ENCODE data around the gene LCAT.

The LCAT gene

DNA sequence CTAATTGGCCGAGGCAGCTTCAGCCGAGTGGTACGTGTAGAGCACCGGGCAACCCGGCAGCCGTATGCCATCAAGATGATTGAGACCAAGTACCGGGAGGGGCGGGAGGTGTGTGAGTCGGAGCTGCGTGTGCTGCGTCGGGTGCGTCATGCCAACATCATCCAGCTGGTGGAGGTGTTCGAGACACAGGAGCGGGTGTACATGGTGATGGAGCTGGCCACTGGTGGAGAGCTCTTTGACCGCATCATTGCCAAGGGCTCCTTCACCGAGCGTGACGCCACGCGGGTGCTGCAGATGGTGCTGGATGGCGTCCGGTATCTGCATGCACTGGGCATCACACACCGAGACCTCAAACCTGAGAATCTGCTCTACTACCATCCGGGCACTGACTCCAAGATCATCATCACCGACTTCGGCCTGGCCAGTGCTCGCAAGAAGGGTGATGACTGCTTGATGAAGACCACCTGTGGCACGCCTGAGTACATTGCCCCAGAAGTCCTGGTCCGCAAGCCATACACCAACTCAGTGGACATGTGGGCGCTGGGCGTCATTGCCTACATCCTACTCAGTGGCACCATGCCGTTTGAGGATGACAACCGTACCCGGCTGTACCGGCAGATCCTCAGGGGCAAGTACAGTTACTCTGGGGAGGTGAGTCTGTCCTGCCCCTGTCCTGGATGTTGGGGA, 34.7 kb downstream of the LCAT start:
- DNase-seq, result no peak

DNA sequence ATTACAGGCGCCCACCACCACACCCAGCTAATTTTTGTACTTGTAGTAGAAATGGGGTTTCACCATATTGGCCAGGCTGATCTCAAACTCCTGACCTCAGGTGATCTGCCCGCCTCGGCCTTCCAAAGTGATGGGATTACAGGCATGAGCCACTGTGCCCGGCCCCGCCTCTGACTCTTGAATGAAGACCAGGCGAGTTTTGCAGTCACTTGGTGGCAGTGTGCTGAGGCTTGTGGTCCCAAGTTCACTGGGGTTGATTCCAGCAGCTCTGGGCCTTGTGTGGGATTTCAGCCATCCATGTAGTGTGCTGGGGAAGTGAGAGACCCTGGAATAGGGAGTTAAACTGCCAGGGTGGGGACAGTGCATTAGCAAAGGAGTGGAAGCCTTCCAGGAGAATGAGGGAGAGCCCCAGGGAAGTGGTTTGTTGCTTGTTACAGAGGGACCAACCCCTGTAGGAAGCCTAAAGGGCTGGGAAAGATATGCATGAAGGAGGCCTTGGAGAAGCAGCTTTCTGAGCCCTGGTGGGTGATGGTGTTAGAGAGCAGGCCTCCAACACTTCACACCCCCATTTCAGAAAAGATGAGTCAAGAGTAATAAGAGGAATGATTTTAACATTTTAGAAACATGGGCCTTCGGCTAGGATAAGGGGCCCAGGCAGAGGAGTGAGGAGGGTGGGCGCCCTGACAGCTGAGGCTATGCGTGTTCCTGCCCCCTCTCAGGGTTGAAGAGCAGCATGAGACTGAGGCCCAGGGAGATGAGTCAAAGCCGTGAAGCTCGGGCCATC, 36.3 kb downstream of the LCAT start:
- DNase-seq, result no peak

DNA sequence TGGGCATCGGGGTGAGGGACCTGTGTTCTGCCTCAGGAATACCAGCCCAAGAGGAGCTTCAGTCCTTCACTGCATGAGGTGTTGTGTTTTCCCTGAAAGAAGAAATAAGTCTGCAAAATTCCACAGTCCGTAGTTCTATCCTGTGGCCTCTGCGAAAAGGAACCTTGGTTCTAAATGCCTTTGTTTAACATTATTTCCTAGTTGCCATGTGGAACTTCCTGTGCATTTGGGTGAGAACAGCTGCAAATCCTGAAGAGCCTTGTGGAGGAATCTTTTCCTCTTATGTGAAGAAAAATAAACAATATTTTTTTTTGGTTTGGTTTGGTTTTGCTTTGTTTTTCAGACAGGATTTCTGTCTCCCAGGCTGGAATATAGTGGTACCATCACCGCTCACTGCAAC, 41.1 kb downstream of the LCAT start:
- DNase-seq, result no peak

DNA sequence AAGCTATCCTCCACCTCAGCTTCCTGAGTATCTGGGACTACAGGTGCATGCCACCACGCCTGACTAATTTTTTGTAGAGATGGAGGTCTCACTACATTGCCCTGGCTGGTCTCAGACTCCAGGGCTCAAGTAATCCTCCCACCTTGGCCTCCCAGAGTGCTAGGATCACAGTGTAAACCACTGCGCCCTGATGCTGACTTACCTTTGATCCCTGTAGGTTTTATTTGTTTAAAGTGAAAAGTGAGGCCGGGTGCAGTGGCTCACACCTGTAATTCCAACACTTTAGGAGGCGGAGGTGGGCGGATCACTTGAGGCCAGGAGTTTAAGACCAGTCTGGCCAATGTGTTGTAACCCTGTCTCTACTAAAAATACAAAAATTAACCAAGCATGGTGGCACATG, 42.2 kb downstream of the LCAT start:
- DNase-seq, result no peak

DNA sequence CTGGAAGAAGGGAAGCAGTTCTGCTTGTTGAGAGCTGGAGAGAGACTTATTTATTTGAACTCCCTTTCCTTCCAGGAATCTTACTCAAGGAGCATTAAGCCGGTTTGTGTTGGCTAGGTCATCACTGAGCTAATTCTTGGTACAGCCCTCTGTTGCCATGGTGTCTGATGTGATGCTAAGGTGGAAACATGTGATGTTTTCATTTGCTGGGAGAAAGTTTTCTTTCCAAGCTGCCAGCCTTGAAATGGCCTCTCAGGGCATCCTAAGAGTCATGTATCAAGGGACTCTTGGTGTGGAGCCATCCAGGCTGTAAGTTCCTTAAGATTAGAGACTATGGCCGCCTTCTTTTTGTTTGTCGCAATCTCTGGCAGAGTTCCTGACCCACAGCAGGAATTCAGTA, 46.7 kb downstream of the LCAT start:
- no peak for DNase-seq

DNA sequence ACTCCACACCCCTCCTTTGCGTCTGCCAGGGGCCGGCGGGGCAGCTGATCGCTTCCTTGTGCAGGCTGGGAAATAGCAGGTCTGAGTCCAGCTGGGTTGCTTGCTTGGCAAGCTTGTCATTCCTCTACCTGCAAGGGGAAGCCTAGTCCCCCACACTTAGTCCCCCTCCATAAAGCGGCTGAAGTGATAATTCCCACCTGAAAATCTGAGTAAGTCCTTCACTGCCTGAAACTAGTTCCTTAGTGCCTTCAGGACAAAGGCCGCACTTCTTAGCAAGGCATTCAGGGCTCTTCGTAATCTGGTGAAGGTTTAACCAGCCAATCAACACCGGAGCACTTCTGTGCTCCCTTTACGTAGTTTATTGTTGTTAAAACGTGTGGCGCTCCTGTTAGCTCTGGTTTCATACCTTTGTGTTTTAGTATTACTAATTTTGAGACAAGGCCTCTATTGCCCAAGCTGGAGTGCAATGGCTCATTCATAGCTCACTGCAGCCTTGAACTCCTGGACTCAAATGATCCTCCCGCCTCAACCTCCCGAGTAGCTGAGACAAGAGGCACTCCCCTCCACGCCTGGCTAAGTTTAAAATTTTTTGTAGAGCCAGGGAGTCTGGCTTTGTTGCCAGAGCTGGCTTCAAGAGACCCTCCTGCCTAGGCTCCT, 50.0 kb downstream of the LCAT start:
- no peak for DNase-seq

DNA sequence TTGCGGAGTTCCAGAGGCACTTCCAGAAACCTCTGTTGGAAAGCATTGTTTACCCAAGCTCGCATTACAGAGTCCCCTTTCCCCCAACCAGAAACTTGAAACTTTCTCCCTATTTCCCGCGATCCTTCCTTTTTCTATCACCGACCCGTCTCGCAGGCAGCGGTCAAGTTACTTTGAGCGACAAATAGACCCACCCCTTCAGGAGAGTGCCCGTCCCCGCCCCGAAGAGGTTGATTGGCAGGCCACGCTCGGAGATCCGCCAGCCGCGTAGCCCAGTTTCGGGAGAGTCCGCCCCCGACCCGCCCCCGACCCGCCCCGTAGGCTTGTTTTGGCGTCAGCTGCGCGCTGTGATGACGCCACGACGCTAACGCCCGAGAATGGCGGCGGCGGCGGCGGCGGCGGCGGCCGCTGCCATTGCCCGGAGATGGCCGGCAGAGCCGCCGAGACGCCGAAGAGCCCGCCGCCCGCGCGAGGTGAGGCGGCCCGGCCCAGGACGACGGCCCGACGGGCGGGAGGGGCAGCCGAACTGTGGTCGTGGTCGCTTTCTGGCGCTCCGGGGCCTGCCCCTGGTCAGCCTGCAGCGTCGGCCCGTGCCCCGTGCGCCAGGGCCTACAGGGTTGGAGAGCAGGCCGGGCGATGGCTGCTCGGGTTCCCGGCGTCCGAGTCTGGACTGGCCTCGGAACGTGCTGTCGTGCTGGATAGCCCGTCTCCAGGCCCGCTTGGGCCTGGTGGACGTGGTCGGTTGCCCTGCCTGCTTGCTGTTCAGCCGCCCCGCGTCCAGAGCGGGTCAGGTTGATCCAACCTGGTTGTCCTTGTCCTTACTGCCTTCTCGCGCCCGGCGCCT, 50.8 kb downstream of the LCAT start, which contains the start of gene PSKH1:
PSKH1 (plus strand) TSS at position 356 of the 844 bp plus-strand sequence. CDS start 15,496 bp downstream, outside the sequence.
- peak; percentile 97 to 98 for DNase-seq

DNA sequence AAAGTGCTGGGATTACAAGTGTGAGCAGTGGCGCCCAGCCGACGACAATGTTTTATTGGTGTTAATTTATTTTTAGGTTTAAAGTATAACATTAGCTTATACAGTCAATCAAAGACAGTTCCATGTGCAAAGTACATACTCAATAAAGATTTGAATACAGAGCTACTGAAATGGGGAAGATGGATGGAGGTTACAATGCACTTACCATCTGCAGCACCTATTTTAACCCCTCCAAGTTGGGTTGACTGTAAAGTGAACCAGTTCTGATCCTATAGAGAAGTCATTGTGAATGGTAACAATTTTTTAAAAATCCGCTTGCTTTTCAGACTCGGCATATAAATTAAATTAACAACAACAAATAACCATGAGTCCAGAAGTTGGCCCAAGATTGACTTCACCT, 51.5 kb downstream of the LCAT start:
- DNase-seq, result no peak

Measured in Kasumi-1 (cell line).